Left ventricle myocardium inferior (tissue), 1 donor: ENCODE results near the gene MYG1. TPM values are rescaled to one million over a fixed set of nuclear protein-coding genes. Genes with fewer than 3 reads are reported as not detected.

Source experiments
- DNase-seq: peaks from one replicate; pipeline ENCODE4 v3.0.0-alpha.2; 2020
- H3K27ac ChIP-seq: fragments of 200-600 bp; replicated peaks from 2 replicates; pipeline ENCODE4 v1.8.0; 2021
- H3K27me3 ChIP-seq: fragments of 200-600 bp; 2 replicates; pipeline ENCODE4 v1.8.0; 2021; ENCODE audit warnings: low read depth
- H3K36me3 ChIP-seq: fragments of 200-600 bp; 2 replicates; pipeline ENCODE4 v1.8.0; 2021
- H3K4me1 ChIP-seq: fragments of 200-600 bp; 2 replicates; pipeline ENCODE4 v1.8.0; 2021
- H3K4me3 ChIP-seq: fragments of 200-600 bp; 2 replicates; pipeline ENCODE4 v1.8.0; 2021; ENCODE audit warnings: mild to moderate bottlenecking, moderate library complexity
- H3K9me3 ChIP-seq: fragments of 200-600 bp; replicated peaks from 2 replicates; pipeline ENCODE4 v1.8.0; 2021
- intact Hi-C: fragments of 100-400 bp; cut with micrococcal nuclease; formaldehyde crosslinking; loops from one replicate; pipeline ENCODE4 v1.11.0; 2022
- long read RNA-seq: library from polyadenylated mRNA; unstranded; transcript quantifications from one replicate; pipeline ENCODE4 v2.0.0, GENCODE V29; 2021
- total RNA-seq: library from RNA; stranded (reverse); fragmentation: NEBNext Ultra II Directional; extraction: Animal tissue kit (Norgen Biotek cat#: 25700); gene quantifications from one replicate; pipeline ENCODE4 v1.2.1, GENCODE V29; 2021
- TF ChIP-seq, protein P1 (sequence below): fragments of 200-600 bp; IDR thresholded peaks from 2 replicates; pipeline ENCODE4 v1.8.0; 2021; ENCODE audit warnings: antibody characterized with exemption, mild to moderate bottlenecking, borderline replicate concordance
- donor health status: DM: no; HTN: yes; CAD: no; lungs with severe emphysema.

MYG1 gene, protein sequence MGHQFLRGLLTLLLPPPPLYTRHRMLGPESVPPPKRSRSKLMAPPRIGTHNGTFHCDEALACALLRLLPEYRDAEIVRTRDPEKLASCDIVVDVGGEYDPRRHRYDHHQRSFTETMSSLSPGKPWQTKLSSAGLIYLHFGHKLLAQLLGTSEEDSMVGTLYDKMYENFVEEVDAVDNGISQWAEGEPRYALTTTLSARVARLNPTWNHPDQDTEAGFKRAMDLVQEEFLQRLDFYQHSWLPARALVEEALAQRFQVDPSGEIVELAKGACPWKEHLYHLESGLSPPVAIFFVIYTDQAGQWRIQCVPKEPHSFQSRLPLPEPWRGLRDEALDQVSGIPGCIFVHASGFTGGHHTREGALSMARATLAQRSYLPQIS
- total RNA-seq: 34.8 TPM
- long read RNA-seq, transcript C12orf10-201 (7 exons, 1,192 nt): major isoform, 47 of 56 reads
- long read RNA-seq, partial matches to known transcripts: 0 of 56 reads
- long read RNA-seq, other reads (novel, unspliced or antisense): 5 of 56 reads

- no peaks in the 10 kb centered on the region for H3K27me3 ChIP-seq
- TF ChIP-seq, protein P1, sequence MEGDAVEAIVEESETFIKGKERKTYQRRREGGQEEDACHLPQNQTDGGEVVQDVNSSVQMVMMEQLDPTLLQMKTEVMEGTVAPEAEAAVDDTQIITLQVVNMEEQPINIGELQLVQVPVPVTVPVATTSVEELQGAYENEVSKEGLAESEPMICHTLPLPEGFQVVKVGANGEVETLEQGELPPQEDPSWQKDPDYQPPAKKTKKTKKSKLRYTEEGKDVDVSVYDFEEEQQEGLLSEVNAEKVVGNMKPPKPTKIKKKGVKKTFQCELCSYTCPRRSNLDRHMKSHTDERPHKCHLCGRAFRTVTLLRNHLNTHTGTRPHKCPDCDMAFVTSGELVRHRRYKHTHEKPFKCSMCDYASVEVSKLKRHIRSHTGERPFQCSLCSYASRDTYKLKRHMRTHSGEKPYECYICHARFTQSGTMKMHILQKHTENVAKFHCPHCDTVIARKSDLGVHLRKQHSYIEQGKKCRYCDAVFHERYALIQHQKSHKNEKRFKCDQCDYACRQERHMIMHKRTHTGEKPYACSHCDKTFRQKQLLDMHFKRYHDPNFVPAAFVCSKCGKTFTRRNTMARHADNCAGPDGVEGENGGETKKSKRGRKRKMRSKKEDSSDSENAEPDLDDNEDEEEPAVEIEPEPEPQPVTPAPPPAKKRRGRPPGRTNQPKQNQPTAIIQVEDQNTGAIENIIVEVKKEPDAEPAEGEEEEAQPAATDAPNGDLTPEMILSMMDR: peak; percentile 36
- peak; percentile 84 for DNase-seq
- peak within 1 kb of the TSS; percentile 84 for H3K4me3 ChIP-seq
- intact Hi-C loops: no loop called here
- peak within 1 kb of the TSS; percentile 88 for H3K27ac ChIP-seq
- H3K36me3 ChIP-seq: peaks cover 48% of the 10 kb centered on the region
- no peaks in the 10 kb centered on the region for H3K9me3 ChIP-seq
- H3K4me1 ChIP-seq: peaks cover 81% of the 10 kb centered on the region
Observed at GRCh38 chr12:53299454-53300180, at the start of gene MYG1. Gene MYG1 (plus strand): TSS chr12:53299695. CDS start chr12:53299738, 43 bp downstream.

DNA sequence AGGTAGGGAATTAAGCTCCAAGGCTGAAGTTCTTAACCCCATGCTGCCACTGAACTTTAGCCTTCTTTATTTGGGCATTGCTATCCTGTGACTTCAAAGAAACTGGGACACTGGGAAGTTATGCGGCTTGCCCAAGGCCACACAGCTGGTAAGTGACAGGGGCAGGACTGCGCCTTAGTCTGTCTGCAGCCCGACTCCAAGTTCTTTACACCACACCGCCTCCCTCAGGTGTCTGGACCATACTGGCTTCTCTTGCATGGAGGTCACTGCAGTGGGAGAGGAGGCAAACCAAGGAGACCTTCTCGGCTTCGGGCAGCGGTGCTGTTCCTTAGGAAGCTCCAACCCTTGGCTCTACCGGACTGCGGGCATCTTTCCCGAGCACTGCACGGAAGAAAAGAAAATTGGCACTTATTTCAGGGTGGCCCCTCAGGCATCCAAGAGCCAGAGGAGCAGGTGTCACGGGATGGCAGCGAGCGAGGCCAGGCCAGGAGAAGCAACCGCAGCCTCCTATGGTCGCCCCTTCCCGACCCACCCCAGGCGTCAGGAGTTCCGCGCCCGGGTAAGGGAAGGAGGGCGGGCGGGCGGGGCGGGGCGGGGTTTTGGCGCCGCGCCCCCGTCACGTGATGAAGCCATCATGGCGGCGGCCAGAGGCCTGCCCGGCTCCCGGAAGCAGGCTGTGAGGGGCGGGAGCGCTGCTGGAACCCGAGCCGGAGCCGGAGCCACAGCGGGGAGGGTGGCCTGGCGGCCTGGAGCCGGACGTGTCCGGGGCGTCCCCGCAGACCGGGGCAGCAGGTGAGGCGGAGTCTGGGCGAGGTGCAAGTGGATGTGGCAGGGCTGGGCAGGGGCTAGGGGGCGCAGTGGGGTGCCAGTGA is 47.8 kb upstream of the MYG1 start:
- Histone ChIP-seq H3K27ac (peak overlapping the region; percentile 99), H3K4me1 (peaks cover 36% of the 10 kb centered on the region), H3K36me3 (peaks cover 24% of the 10 kb centered on the region), H3K4me3 (peak overlapping the region; percentile 98), H3K9me3 (no peaks in the 10 kb centered on the region), H3K27me3 (no peaks in the 10 kb centered on the region)
- intact Hi-C loops: no loop called here
- TF ChIP-seq, protein P1: no peak
- peak; percentile 79 for DNase-seq

- intact Hi-C loops: no loop called here
- H3K36me3 ChIP-seq: peaks cover 24% of the 10 kb centered on the region
- no peaks in the 10 kb centered on the region for H3K9me3 ChIP-seq
- H3K4me1 ChIP-seq: peaks cover 36% of the 10 kb centered on the region
- DNase-seq: peak; percentile 23
- peak overlapping the region; percentile 98 for H3K4me3 ChIP-seq
- H3K27me3 ChIP-seq: no peaks in the 10 kb centered on the region
- peak overlapping the region; percentile 99 for H3K27ac ChIP-seq
- TF ChIP-seq, protein P1: peak; percentile 22
Observed at GRCh38 chr12:53252349-53252916, 47.1 kb upstream of the MYG1 start.

- DNase-seq: no peak
- intact Hi-C loops: no loop called here
- no peak overlapping the region for H3K27ac ChIP-seq
- H3K4me1 ChIP-seq: peaks cover 36% of the 10 kb centered on the region
- H3K27me3 ChIP-seq: no peaks in the 10 kb centered on the region
- no peaks in the 10 kb centered on the region for H3K9me3 ChIP-seq
- TF ChIP-seq, protein P1: no peak
- peak overlapping the region; percentile 98 for H3K4me3 ChIP-seq
- H3K36me3 ChIP-seq: peaks cover 24% of the 10 kb centered on the region
Observed at GRCh38 chr12:53253298-53253697, 46.2 kb upstream of the MYG1 start.
